ENCODE measurements around the gene GALNT17.

DNA sequence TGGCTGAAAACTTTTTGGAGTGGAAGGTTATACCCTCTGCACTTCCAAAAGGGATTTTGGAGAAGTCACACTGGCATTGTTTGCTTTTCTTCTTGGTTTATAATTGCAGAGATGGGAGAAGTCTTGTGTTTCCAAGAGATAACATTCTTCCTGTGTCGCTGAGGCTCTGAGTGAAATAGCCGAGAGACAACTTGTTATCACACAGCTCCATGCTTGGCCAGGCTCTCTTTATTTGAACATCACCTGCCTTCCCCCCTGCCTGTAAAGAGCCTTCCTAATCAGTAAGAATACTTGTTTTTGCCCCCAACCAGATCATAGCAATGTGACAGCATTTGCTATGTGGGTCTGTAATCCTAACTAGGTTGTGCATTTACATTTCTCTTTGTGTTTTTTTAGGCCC lies 270.7 kb downstream of the GALNT17 start:
- no peak for TF ChIP-seq SIN3A (IDR thresholded peaks at IDR 0.05; ENCODE audit: borderline replicate concordance, insufficient read depth, low read length)
- no peak for TF ChIP-seq POLR2AphosphoS5 (IDR thresholded peaks at IDR 0.05; ENCODE audit: low read depth, low read length)
- no peak for TF ChIP-seq TAF1 (IDR thresholded peaks at IDR 0.05; ENCODE audit: borderline replicate concordance, insufficient read depth, low read length)
- TF ChIP-seq FOXP2 (optimal IDR thresholded peaks at IDR 0.05; ENCODE audit: borderline replicate concordance, extremely low read depth, extremely low read length, insufficient read depth) = no peak
- TF ChIP-seq, protein P1, sequence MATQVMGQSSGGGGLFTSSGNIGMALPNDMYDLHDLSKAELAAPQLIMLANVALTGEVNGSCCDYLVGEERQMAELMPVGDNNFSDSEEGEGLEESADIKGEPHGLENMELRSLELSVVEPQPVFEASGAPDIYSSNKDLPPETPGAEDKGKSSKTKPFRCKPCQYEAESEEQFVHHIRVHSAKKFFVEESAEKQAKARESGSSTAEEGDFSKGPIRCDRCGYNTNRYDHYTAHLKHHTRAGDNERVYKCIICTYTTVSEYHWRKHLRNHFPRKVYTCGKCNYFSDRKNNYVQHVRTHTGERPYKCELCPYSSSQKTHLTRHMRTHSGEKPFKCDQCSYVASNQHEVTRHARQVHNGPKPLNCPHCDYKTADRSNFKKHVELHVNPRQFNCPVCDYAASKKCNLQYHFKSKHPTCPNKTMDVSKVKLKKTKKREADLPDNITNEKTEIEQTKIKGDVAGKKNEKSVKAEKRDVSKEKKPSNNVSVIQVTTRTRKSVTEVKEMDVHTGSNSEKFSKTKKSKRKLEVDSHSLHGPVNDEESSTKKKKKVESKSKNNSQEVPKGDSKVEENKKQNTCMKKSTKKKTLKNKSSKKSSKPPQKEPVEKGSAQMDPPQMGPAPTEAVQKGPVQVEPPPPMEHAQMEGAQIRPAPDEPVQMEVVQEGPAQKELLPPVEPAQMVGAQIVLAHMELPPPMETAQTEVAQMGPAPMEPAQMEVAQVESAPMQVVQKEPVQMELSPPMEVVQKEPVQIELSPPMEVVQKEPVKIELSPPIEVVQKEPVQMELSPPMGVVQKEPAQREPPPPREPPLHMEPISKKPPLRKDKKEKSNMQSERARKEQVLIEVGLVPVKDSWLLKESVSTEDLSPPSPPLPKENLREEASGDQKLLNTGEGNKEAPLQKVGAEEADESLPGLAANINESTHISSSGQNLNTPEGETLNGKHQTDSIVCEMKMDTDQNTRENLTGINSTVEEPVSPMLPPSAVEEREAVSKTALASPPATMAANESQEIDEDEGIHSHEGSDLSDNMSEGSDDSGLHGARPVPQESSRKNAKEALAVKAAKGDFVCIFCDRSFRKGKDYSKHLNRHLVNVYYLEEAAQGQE (IDR thresholded peaks at IDR 0.05; ENCODE audit: insufficient read depth in 1 of 2, low read depth in 2 of 2, low read length in 2 of 2) = no peak
